ENCODE data around the gene C11orf86.

DNA sequence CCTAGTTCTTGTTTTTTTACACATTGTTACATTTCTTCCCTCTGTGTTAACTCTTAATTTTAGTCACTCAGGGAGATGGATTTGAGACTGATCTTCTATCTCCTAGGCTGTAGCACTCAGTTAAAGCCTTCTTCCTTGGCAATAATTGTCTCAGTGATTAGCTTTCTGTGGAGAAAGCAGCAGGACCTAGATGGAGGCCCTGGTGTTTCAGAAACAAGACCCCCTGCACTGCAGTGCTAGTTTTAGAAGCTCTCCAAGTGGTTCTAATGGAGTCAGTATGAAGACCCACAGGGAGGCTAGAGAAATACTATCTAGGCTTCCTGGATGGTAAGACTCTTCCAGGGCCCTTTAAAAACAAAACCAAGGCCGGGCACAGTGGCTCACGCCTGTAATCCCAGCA lies 12.9 kb upstream of the C11orf86 start:
- TF ChIP-seq GTF2I (CRISPR knock-in tag; conservative IDR thresholded peaks at IDR 0.05): no peak
- no peak for TF ChIP-seq CREM (CRISPR knock-in tag; IDR thresholded peaks at IDR 0.05)
- TF ChIP-seq HMGXB4 (CRISPR knock-in tag; IDR thresholded peaks at IDR 0.05): no peak
